A673 (cell line): ENCODE measurements around the gene DRD4. TPM values are rescaled to one million over a fixed set of nuclear protein-coding genes. Genes with fewer than 3 reads are reported as not detected.

Experiments used
- BruUV-seq: library from RNA; stranded (reverse); fragments of 400-500 nt; replicated peaks from 2 replicates; lab custom pipeline; 2021; lab: Mats Ljungman, UMichigan
- CTCF ChIA-PET: fragments of 300-600 bp; sonication (Branson Sonifier 250); formaldehyde crosslinking; loops from one replicate; lab custom pipeline; 2022; ENCODE audit warnings: antibody characterized with exemption; lab: Charles Lee
- POLR2A ChIA-PET: fragments of 300-600 bp; sonication (Branson Sonifier 250); formaldehyde crosslinking; loops from one replicate; lab custom pipeline; 2022; ENCODE audit warnings: antibody characterized with exemption; ENCODE audit not compliant: low non-redundant PET; lab: Charles Lee
- DNase-seq: peaks from one replicate; pipeline ENCODE4 v3.0.0-alpha.2; 2015; ENCODE audit warnings: low spot score
- H3K27ac ChIP-seq: fragments of 200-600 bp; sonication (generic); 2 replicates; pipeline ENCODE4 v1.5.1; 2016; ENCODE audit warnings: mixed run types, low read depth, mild to moderate bottlenecking, mixed read lengths, antibody characterized with exemption, low read length; ENCODE audit not compliant: poor library complexity, severe bottlenecking
- H3K27me3 ChIP-seq: fragments of 200-600 bp; sonication (generic); replicated peaks from 2 replicates; pipeline ENCODE4 v1.6.1; 2017; ENCODE audit warnings: mixed run types, low read depth, mild to moderate bottlenecking, mixed read lengths, antibody characterized with exemption, low read length; ENCODE audit not compliant: insufficient read depth, poor library complexity
- H3K36me3 ChIP-seq: fragments of 200-600 bp; sonication (generic); 2 replicates; pipeline ENCODE4 v1.6.1; 2016; ENCODE audit warnings: mixed run types, mild to moderate bottlenecking, mixed read lengths, antibody characterized with exemption, low read length; ENCODE audit not compliant: insufficient read depth, poor library complexity, severe bottlenecking
- H3K4me1 ChIP-seq: fragments of 200-600 bp; sonication (generic); 2 replicates; pipeline ENCODE4 v1.6.1; 2017; ENCODE audit warnings: mixed run types, mild to moderate bottlenecking, mixed read lengths, antibody characterized with exemption, low read length; ENCODE audit not compliant: insufficient read depth, poor library complexity, severe bottlenecking
- H3K4me3 ChIP-seq: fragments of 200-600 bp; sonication (generic); 2 replicates; pipeline ENCODE4 v1.5.1; 2016; ENCODE audit warnings: low read depth, mixed run types, mild to moderate bottlenecking, mixed read lengths, low read length; ENCODE audit not compliant: poor library complexity, severe bottlenecking
- H3K9me3 ChIP-seq: fragments of 200-600 bp; sonication (generic); 2 replicates; pipeline ENCODE4 v1.6.1; 2016; ENCODE audit warnings: mixed run types, low read depth, mild to moderate bottlenecking, mixed read lengths, antibody characterized with exemption, low read length; ENCODE audit not compliant: poor library complexity, severe bottlenecking
- CTCF ChIP-seq: fragments of 300-800, 200-600 bp; sonication (generic); conservative IDR thresholded peaks from 2 replicates; pipeline ENCODE4 v1.5.1; 2017; ENCODE audit warnings: low read depth, mild to moderate bottlenecking, antibody characterized with exemption, low read length, moderate library complexity, mixed read lengths
- EZH2 ChIP-seq: fragments of 200-600 bp; sonication (generic); IDR thresholded peaks from 2 replicates; pipeline ENCODE4 v1.6.1; 2017; ENCODE audit warnings: borderline replicate concordance, low read depth, mild to moderate bottlenecking, mixed read lengths, antibody characterized with exemption, low read length; ENCODE audit not compliant: poor library complexity, severe bottlenecking
- intact Hi-C: fragments of 100-400 bp; cut with micrococcal nuclease; formaldehyde crosslinking; loops from one replicate; pipeline ENCODE4 v1.10.0; 2022; ENCODE audit not compliant: unreplicated experiment
- total RNA-seq: library from RNA; stranded (reverse); gene quantifications from 2 replicates; pipeline ENCODE4 v1.2.3, GENCODE V29; 2021

Gene DRD4
- total RNA-seq, 1 experiment from 2014 or later: 3.0 TPM

GRCh38 chr11:614623-615503 is 22.2 kb upstream of the DRD4 start:
- intact Hi-C loops: no loop called here
- H3K36me3 ChIP-seq: peaks cover 20% of the 10 kb centered on the region
- ChIA-PET POLR2A (no interaction called here), CTCF (no interaction called here)
- H3K4me3 ChIP-seq: peak overlapping the region; percentile 67
- no peak for DNase-seq
- no peaks in the 10 kb centered on the region for H3K4me1 ChIP-seq
- H3K27me3 ChIP-seq: no peaks in the 10 kb centered on the region
- no peak for TF ChIP-seq EZH2
- TF ChIP-seq CTCF: no peak
- TSS peak; percentile 66 for BruUV-seq
- no peaks in the 10 kb centered on the region for H3K9me3 ChIP-seq
- peak overlapping the region; percentile 89 for H3K27ac ChIP-seq

- TF ChIP-seq CTCF: no peak
- no peak for TF ChIP-seq EZH2
- Histone ChIP-seq H3K4me1 (no peaks in the 10 kb centered on the region), H3K27ac (peak within 1 kb of the TSS; percentile 89), H3K9me3 (no peaks in the 10 kb centered on the region), H3K27me3 (no peaks in the 10 kb centered on the region), H3K36me3 (peaks cover 17% of the 10 kb centered on the region), H3K4me3 (peak within 1 kb of the TSS; percentile 67)
- no TSS peak for BruUV-seq
- intact Hi-C loops: no loop called here
- DNase-seq: peak; percentile 94
- ChIA-PET CTCF (no interaction called here), POLR2A (no interaction called here)
These were observed 21.4 kb upstream of the DRD4 start, which contains the start of gene IRF7 for GRCh38 chr11:615504-616319. IRF7 (minus strand) TSS chr11:615950; CDS start chr11:615364, 586 bp downstream.

GRCh38 chr11:616320-617198 is 20.5 kb upstream of the DRD4 start:
- H3K27me3 ChIP-seq: no peaks in the 10 kb centered on the region
- no peak for DNase-seq
- no peaks in the 10 kb centered on the region for H3K4me1 ChIP-seq
- H3K4me3 ChIP-seq: no peak overlapping the region
- H3K27ac ChIP-seq: no peak overlapping the region
- TF ChIP-seq CTCF (no peak), EZH2 (no peak)
- intact Hi-C loops: no loop called here
- ChIA-PET CTCF (no interaction called here), POLR2A (no interaction called here)
- peaks cover 9% of the 10 kb centered on the region for H3K36me3 ChIP-seq
- no TSS peak for BruUV-seq
- no peaks in the 10 kb centered on the region for H3K9me3 ChIP-seq
